Transverse colon (tissue), 4 donors: ENCODE measurements around the gene PRF1. TPM values are rescaled to one million over a fixed set of nuclear protein-coding genes. Genes with fewer than 3 reads are reported as not detected.
A peak's percentile ranks its signal among the peaks of the same experiment; 100 is the strongest.

ENCODE experiments used
- DNase-seq: peaks from one replicate; pipeline ENCODE4 v3.0.0-alpha.2; 2019
- H3K27ac ChIP-seq, 4 donors: fragments of 200-600 bp; sonication (generic); 2 replicates each; pipeline ENCODE4 v1.5.1; 2016 to 2018; ENCODE audit warnings: inconsistent platforms in 4 of 4
- H3K27me3 ChIP-seq: fragments of 200-600 bp; sonication (generic); 2 replicates; pipeline ENCODE4 v1.5.1; 2017; ENCODE audit warnings: inconsistent platforms
- H3K36me3 ChIP-seq, 4 donors: fragments of 200-600 bp; sonication (generic); 2 replicates each; pipeline ENCODE4 v1.5.1; 2017 to 2019; ENCODE audit warnings: inconsistent platforms in 4 of 4
- H3K4me1 ChIP-seq, 4 donors: fragments of 200-600 bp; sonication (generic); 2 replicates each; pipeline ENCODE4 v1.5.1; 2017 to 2020; ENCODE audit warnings: inconsistent platforms in 4 of 4
- H3K4me3 ChIP-seq, 4 donors: fragments of 200-600 bp; sonication (generic); 1 replicate in 1 of 4; 2 replicates in 3 of 4; pipeline versions ENCODE4 v1.5.1 to v1.6.1; 2017 to 2019; ENCODE audit warnings: inconsistent platforms in 4 of 4
- H3K9me3 ChIP-seq, 2 donors: fragments of 200-600 bp; sonication (generic); 2 replicates each; pipeline ENCODE4 v1.5.1; 2017 to 2019; ENCODE audit warnings: inconsistent platforms in 2 of 2
- CTCF ChIP-seq, 5 experiments: fragments of 200-600 bp in 3 of 5; fragments of 450-650 bp in 2 of 5; sonication (generic) in 3 of 5; IDR thresholded peaks; 1 replicate in 2 of 5; 2 replicates in 3 of 5; pipeline ENCODE4 v1.5.1; 2016 to 2017; ENCODE audit warnings: antibody characterized with exemption in 5 of 5, inconsistent platforms in 3 of 5, mild to moderate bottlenecking in 2 of 5, moderate library complexity in 1 of 5
- EP300 ChIP-seq: sonication (generic); formaldehyde crosslinking; IDR thresholded peaks from one replicate; pipeline ENCODE4 v1.6.1; 2017; ENCODE audit warnings: antibody characterized with exemption, low read depth
- POLR2A ChIP-seq: fragments of 450-650 bp; IDR thresholded peaks from one replicate; pipeline ENCODE4 v1.6.1; 2016; ENCODE audit warnings: antibody characterized with exemption, mild to moderate bottlenecking, moderate library complexity
- POLR2AphosphoS5 ChIP-seq, 3 donors: sonication (generic); formaldehyde crosslinking; IDR thresholded peaks; one replicate each; pipeline ENCODE4 v1.6.1; 2016; ENCODE audit warnings: antibody characterized with exemption in 3 of 3
- WGBS, 2 donors: methylation state at CpG; one replicate each; pipeline ENCODE4 v1.1.5; 2018; ENCODE audit warnings: low coverage in 1 of 2; 5-methylcytosine and 5-hydroxymethylcytosine counted together
- in situ Hi-C, 4 donors: fragments of 200-750 bp; cut with MboI; loops; one replicate each; pipeline versions ENCODE4 v1.15.0 to v1.15.1; 2017; ENCODE audit warnings: low sequenced_read_pairs in 3 of 4, low pct_ligation_motif_present in 1 of 4, low pct_unique_long_range_greater_than_20kb in 1 of 4
- intact Hi-C: fragments of 100-400 bp; cut with DNase I; formaldehyde crosslinking; loops from one replicate; pipeline ENCODE4 v1.15.1; 2023; ENCODE audit warnings: low total_unique reads
- total RNA-seq, 4 donors: library from RNA; depleted of rRNA; stranded (reverse); fragments of >200 nt; gene quantifications; one replicate each; pipeline ENCODE4 v1.1.0, GENCODE V29; 2016

Gene PRF1
- total RNA-seq, result 10 to 100 TPM in 1 of 4 donors, 1 to 10 TPM in 2, under 1 TPM in 1; 0.80 to 12.7 (median 6.0) TPM

DNA sequence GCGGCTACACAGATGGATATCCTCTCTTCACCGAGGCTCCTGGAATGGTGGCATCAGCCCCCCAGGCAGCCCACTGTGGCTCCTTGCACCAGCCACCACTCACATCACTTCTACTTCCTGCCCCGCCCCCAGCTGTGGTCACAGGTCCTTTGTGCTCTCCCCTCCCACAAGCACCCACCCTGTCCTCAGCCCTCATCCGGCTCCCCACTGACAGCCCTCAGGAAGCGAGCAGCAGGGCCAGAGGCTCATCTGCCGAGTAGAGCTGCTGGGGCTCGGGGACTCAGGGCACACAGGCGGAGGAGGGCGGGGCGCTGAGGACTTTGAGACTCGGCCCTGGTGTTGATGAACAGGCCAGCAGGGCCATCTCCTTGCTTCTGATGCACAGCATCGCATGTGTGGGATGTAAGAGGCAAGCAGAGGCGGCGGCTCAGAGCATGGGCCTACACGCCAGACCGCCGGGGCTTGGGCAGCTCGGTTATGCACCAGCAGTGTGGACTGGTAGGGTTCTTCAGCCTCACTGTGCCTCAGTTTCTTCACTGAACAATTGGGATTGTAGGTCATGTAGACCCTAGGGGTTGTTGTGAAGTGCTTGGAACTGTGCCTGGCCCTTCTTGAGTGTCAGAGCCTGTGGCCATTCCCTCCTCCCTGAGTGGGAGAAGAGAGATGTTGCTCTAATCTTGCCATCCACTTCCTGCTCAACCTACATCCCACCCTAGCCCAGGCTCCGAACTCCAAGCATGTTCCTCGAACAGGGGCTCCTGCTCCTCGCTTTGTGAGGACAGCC, at the start of gene PRF1:
TSS of gene PRF1 (minus strand) at position 77 of the 784 bp plus-strand sequence. CDS start 1,839 bp downstream, outside the sequence.
- peak; percentile 62 for DNase-seq
- in situ Hi-C loops, result no loop called here
- H3K27ac ChIP-seq, result peak within 1 kb of the TSS in 2 of 4 donors; percentile 1 to 32
- 72% methylated on average over 18 of the region's 21 CpGs; no CpG with 5 or more reads in 1 of the 2 donors for WGBS, 2 donors
- H3K27me3 ChIP-seq, result no peaks in the 10 kb centered on the region
- H3K4me3 ChIP-seq, result peak within 1 kb of the TSS in 2 of 4 donors; percentile 3 to 23
- no peaks in the 10 kb centered on the region for H3K9me3 ChIP-seq
- intact Hi-C loops, result no loop called here
- TF ChIP-seq CTCF (IDR thresholded peaks at IDR 0.05), result no peak
- peak; percentile 20 for TF ChIP-seq POLR2A
- H3K4me1 ChIP-seq, result no peaks in the 10 kb centered on the region
- H3K36me3 ChIP-seq, result no peaks in the 10 kb centered on the region

- intact Hi-C loops (no loop called here), in situ Hi-C loops (no loop called here)
- Histone ChIP-seq H3K4me1 (no peaks in the 10 kb centered on the region), H3K4me3 (no peak overlapping the region), H3K36me3 (no peaks in the 10 kb centered on the region), H3K27ac (no peak overlapping the region), H3K9me3 (no peaks in the 10 kb centered on the region), H3K27me3 (no peaks in the 10 kb centered on the region)
- TF ChIP-seq POLR2A (no peak), EP300 (no peak), POLR2AphosphoS5 (IDR thresholded peaks at IDR 0.05) (no peak), CTCF (IDR thresholded peaks at IDR 0.05) (no peak)
- 95% methylated on average over 5 of the region's 5 CpGs; no CpG with 5 or more reads in 1 of the 2 donors for WGBS, 2 donors
- no peak for DNase-seq
Measured at GRCh38 chr10:70651661-70652060, 49.1 kb upstream of the PRF1 start.

- TF ChIP-seq CTCF (IDR thresholded peaks at IDR 0.05), result no peak
- TF ChIP-seq POLR2AphosphoS5 (IDR thresholded peaks at IDR 0.05), result no peak
- no peak for TF ChIP-seq POLR2A
- TF ChIP-seq EP300, result no peak
- Histone ChIP-seq H3K36me3 (no peaks in the 10 kb centered on the region), H3K27ac (no peak overlapping the region), H3K4me3 (no peak overlapping the region), H3K9me3 (no peaks in the 10 kb centered on the region), H3K27me3 (no peaks in the 10 kb centered on the region), H3K4me1 (no peaks in the 10 kb centered on the region)
- 91% methylated on average over 3 of the region's 3 CpGs; no CpG with 5 or more reads in 1 of the 2 donors for WGBS, 2 donors
- intact Hi-C loops, result no loop called here
- in situ Hi-C loops, result no loop called here
- no peak for DNase-seq
Measured at GRCh38 chr10:70650718-70651117, 48.2 kb upstream of the PRF1 start.

DNA sequence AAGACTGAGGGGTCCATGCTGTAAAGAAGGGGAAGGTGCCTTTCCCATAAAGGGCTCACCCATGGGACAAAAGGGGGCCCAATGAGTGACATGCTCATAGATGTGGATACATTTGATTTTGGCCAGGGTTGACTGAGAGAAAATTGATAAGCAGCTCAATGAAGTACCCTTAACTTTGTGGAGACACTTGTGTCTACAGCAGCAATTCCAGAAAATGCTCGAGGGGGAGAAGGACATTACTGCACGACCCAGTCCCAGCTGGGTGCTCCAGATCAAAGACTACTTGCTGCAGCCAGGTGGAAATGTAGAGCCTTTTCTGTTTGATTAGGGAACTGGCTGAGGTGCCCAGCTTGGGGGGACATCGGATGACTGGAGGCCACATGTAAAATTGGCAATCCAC, 47.6 kb upstream of the PRF1 start:
- TF ChIP-seq POLR2AphosphoS5 (IDR thresholded peaks at IDR 0.05), result no peak
- no peak for TF ChIP-seq CTCF (IDR thresholded peaks at IDR 0.05)
- intact Hi-C loops (no loop called here), in situ Hi-C loops (no loop called here)
- H3K9me3 ChIP-seq, result no peaks in the 10 kb centered on the region
- no peaks in the 10 kb centered on the region for H3K36me3 ChIP-seq
- H3K4me3 ChIP-seq, result no peak overlapping the region
- DNase-seq, result no peak
- no peaks in the 10 kb centered on the region for H3K4me1 ChIP-seq
- WGBS, 2 donors, result 88% methylated on average over 3 of the region's 3 CpGs; no CpG with 5 or more reads in 1 of the 2 donors
- no peak overlapping the region for H3K27ac ChIP-seq
- no peaks in the 10 kb centered on the region for H3K27me3 ChIP-seq
